ENCODE data around the gene EYS. TPM values are rescaled to one million over a fixed set of nuclear protein-coding genes. Genes with fewer than 3 reads are reported as not detected.
A peak's percentile ranks its signal among the peaks of the same experiment; 100 is the strongest.

EYS gene
- total and polyA plus RNA-seq, 2 of the 13 experiments (the other 11 are each of a cell fraction or from before 2014, with no cell fraction given): 0.04 to 0.07 TPM

DNA sequence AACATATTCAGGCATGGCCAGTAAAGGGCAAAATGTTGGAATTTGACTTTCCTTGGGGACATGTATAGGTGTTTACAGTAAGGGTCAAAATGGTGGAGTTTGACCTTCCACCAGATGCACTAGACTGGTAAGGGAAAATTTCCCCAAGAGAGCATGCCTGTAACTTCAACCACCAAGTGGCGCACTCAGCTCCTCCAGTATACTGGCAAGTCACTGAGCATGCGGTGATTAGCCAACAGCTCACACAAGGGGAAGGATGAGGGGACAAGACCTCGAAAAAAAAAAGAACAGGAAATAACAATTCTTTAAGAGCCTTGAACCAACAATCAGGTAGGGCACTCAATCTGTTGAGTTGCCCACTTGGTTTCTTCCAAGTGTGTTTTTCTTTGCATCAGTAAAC lies 140.9 kb downstream of the EYS start:
- DNase-seq (ENCODE audit: low spot score) (peak; percentile 14), ATAC-seq (peak; percentile 79), FAIRE-seq (no peak)
- in situ Hi-C loops (cut with HindIII; ENCODE audit: extremely low pct_ligation_motif_present, low pct_unique_long_range_greater_than_20kb): no loop called here
- Histone ChIP-seq H3K4me1 (ENCODE audit: insufficient read depth, low read length) (no peaks in the 10 kb centered on the region), H3K79me2 (ENCODE audit: insufficient read depth, low read length) (no peaks in the 10 kb centered on the region), H3K27ac (ENCODE audit: extremely low read length, insufficient read depth, low read length) (no peak overlapping the region), H3K4me3 (replicated peaks in 1 of 3; ENCODE audit: insufficient read depth in 1 of 3, low read depth in 2 of 3, low read length in 3 of 3) (no peak overlapping the region), H2AFZ (ENCODE audit: low read length) (no peak overlapping the region), H3K4me2 (ENCODE audit: low read depth, low read length) (no peak overlapping the region), H3K9me3 (ENCODE audit: low read length) (no peaks in the 10 kb centered on the region), H3K27me3 (ENCODE audit: control insufficient read depth in 1 of 2, insufficient read depth in 2 of 2, low read length in 2 of 2) (no peaks in the 10 kb centered on the region), H3K9ac (ENCODE audit: insufficient read depth, low read depth, low read length) (no peak overlapping the region), H4K20me1 (ENCODE audit: insufficient read depth, low read length) (no peaks in the 10 kb centered on the region), H3K36me3 (replicated peaks in 1 of 2; ENCODE audit: control insufficient read depth in 1 of 2, insufficient read depth in 2 of 2, low read length in 2 of 2) (no peaks in the 10 kb centered on the region)
- CTCF ChIA-PET (ENCODE audit: low intra/inter-chr PET ratio, low total read pairs): no interaction called here
- POLR2A ChIA-PET: no interaction called here
- BruUV-seq (replicated peaks): no TSS peak
- TF ChIP-seq ZNF530 (CRISPR knock-in tag; IDR thresholded peaks at IDR 0.05; ENCODE audit: low read depth) (no peak), STAG1 (CRISPR knock-in tag; IDR thresholded peaks at IDR 0.05) (0 out of 2 replicates have a peak, but pooled peaks have one; percentile 8), GTF2F1 (IDR thresholded peaks at IDR 0.05; ENCODE audit: low read length) (no peak), GTF3A (CRISPR knock-in tag; conservative IDR thresholded peaks at IDR 0.05) (no peak), CTCF (CRISPR knock-in tag; IDR thresholded peaks at IDR 0.05) (peak; percentile 40; the same call in 1 of the 2 replicates)
- TF ChIP-seq, protein P1, sequence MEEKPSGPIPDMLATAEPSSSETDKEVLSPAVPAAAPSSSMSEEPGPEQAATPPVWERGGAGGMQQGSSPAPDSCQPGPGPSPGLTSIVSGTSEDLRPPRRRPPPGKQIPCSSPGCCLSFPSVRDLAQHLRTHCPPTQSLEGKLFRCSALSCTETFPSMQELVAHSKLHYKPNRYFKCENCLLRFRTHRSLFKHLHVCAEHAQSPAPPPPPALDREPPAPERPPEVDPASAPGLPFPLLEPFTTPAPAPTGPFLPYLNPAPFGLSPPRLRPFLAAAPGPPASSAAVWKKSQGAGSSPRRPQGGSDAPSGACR (CRISPR knock-in tag; IDR thresholded peaks at IDR 0.05): no peak
- WGBS (ENCODE audit: low lambda C conversion rate): 0% methylated on average over 3 of the region's 3 CpGs
- intact Hi-C loops (cut with micrococcal nuclease; ENCODE audit: unreplicated experiment): loop anchor here (2.0 kb wide), 1 partner anchor 693 kb away; no protein-coding TSS in a partner anchor

- ChIA-PET POLR2A (no interaction called here), CTCF (ENCODE audit: low intra/inter-chr PET ratio, low total read pairs) (no interaction called here)
- DNase-seq (ENCODE audit: low spot score): no peak
- 0% methylated on average over 5 of the region's 6 CpGs for WGBS (ENCODE audit: low lambda C conversion rate)
- intact Hi-C loops (cut with micrococcal nuclease; ENCODE audit: unreplicated experiment): no loop called here
- no peak for TF ChIP-seq ZNF350 (CRISPR knock-in tag; IDR thresholded peaks at IDR 0.05; ENCODE audit: borderline replicate concordance, low read depth)
- TF ChIP-seq ZFAT (CRISPR knock-in tag; conservative IDR thresholded peaks at IDR 0.05): no peak
- no peak for TF ChIP-seq MZF1 (CRISPR knock-in tag; IDR thresholded peaks at IDR 0.05; ENCODE audit: borderline replicate concordance)
- H3K27me3 ChIP-seq (ENCODE audit: control insufficient read depth in 1 of 2, insufficient read depth in 2 of 2, low read length in 2 of 2): no peaks in the 10 kb centered on the region
- no peaks in the 10 kb centered on the region for H3K79me2 ChIP-seq (ENCODE audit: insufficient read depth, low read length)
- no peaks in the 10 kb centered on the region for H3K9me3 ChIP-seq (ENCODE audit: low read length)
- FAIRE-seq: no peak
- no TSS peak for BruUV-seq (replicated peaks)
- in situ Hi-C loops (cut with HindIII; ENCODE audit: extremely low pct_ligation_motif_present, low pct_unique_long_range_greater_than_20kb): no loop called here
- ATAC-seq: peak; percentile 42; the same call in 2 of the 3 replicates
- no peaks in the 10 kb centered on the region for H3K36me3 ChIP-seq (replicated peaks in 1 of 2; ENCODE audit: control insufficient read depth in 1 of 2, insufficient read depth in 2 of 2, low read length in 2 of 2)
- no peaks in the 10 kb centered on the region for H3K4me1 ChIP-seq (ENCODE audit: insufficient read depth, low read length)
- no peak overlapping the region for H3K27ac ChIP-seq (ENCODE audit: extremely low read length, insufficient read depth, low read length)
- H2AFZ ChIP-seq (ENCODE audit: low read length): no peak overlapping the region
- H4K20me1 ChIP-seq (ENCODE audit: insufficient read depth, low read length): no peaks in the 10 kb centered on the region; the same call in 1 of the 2 replicates
- no peak overlapping the region for H3K4me3 ChIP-seq (replicated peaks in 1 of 3; ENCODE audit: insufficient read depth in 1 of 3, low read depth in 2 of 3, low read length in 3 of 3)
- no peak overlapping the region for H3K4me2 ChIP-seq (ENCODE audit: low read depth, low read length)
- H3K9ac ChIP-seq (ENCODE audit: insufficient read depth, low read depth, low read length): no peak overlapping the region
These were observed 149.0 kb downstream of the EYS start for GRCh38 chr6:65558071-65558470.

Data from HepG2 (cell line).